ENCODE data around the gene ITPRIP.
A peak's percentile ranks its signal among the peaks of the same experiment; 100 is the strongest.

The ITPRIP gene, protein sequence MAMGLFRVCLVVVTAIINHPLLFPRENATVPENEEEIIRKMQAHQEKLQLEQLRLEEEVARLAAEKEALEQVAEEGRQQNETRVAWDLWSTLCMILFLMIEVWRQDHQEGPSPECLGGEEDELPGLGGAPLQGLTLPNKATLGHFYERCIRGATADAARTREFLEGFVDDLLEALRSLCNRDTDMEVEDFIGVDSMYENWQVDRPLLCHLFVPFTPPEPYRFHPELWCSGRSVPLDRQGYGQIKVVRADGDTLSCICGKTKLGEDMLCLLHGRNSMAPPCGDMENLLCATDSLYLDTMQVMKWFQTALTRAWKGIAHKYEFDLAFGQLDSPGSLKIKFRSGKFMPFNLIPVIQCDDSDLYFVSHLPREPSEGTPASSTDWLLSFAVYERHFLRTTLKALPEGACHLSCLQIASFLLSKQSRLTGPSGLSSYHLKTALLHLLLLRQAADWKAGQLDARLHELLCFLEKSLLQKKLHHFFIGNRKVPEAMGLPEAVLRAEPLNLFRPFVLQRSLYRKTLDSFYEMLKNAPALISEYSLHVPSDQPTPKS

GRCh38 chr10:104337985-104338735 lies at the start of gene ITPRIP:
ITPRIP (minus strand) TSS chr10:104338465; CDS start chr10:104316051, 22,414 bp downstream.
- peak; percentile 62 for DNase-seq (ENCODE audit: low read depth)

DNA sequence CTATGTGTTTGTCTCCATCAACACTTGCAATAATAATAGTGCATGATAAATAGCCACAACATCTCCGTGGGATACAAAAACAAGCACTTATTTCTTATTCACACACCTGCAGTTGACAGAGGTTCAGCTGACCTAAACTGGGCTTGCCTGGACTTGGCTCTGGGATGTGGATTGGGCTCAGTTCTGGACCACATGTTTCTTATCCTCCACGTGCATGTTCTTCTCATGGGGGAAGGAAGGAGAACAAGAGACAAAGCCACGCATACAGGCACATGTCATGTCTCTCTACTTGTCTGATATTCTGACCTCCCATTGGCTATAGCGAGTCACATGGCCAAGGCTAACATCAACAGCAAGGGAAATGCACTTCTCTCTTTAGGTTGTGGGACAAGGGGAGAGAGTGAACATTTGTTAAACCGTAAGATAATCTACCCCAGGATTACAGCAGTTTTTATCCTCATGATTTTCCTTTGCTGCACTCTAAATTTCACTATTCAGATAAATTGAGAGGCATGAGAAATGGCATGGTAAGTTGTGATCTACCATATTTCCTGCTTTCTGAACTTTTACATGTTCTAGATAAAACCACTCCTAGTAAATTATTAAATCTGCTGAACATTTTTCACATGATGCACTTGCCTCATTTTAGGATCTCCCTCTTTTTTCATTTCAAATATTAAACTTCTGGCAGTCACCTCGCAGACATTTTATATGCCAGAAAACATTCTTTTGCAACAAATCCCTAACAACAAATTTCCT lies 49.0 kb upstream of the ITPRIP start:
- no peak for DNase-seq (ENCODE audit: low read depth)

GRCh38 chr10:104380336-104380735 lies 42.1 kb upstream of the ITPRIP start:
- no peak for DNase-seq (ENCODE audit: low read depth)

DNA sequence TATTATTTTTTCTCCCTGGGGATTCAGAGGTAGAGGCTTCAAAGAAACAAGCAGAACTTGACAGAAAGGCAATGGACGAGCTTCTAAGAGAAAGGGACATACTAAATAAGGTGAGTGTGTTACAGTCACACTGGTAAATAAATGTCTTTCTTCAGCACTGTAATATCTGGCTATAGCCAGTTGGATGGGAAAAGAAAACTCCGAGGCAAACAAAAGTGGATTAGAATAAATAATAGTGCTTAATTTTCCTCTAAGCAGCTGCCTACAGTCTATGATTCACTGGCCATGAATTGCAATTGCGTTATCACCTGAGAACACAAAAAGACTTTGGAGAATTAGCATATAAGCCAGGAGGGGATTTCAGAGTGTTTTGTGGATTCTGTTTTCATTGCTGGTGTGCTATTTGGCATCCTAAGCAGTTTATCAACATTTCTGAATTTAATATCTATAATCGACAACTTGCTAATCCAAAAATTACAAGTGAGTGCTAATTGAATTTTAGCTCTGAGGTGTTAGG lies 38.6 kb upstream of the ITPRIP start:
- DNase-seq (ENCODE audit: low read depth) = no peak

- DNase-seq (ENCODE audit: low read depth) = no peak
Observed at GRCh38 chr10:104374591-104374990, 36.3 kb upstream of the ITPRIP start.

DNA sequence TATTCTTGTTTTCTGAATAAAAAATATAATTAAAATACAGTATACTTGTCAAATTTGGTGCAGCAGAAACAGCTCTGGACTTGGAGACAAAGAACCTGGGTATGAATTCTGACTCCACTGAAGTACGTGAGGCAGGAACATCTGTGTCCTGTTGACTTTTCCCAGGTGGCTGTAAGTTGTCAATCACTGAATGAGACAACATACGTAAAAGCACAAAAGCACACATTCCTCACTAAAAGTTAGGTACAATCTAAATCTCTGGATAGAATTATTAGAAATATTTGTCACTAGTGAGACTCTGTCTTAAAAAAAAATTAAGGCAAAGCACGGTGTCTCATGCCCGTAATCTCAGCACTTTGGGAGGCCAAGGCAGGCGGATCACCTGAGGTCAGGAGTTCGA lies 33.5 kb upstream of the ITPRIP start:
- DNase-seq (ENCODE audit: low read depth) = no peak

DNA sequence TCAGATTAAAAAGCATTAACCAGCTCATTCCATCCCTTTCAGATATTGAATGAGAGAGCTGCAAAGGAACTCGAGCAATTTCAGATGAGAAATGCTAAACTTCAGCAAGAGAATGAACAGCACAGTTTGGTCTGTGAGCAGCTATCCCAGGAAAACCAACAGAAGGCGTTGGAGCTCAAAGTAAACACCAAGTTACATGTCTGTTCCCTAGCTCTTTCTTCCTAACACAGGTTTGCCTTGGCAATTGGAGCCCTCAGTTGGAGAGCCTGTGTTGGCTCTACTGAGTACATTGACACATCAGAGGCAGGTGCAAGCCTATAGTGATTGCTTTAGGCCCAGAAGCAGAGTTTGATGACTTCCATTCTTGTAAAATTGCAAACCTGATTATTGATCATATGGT lies 30.1 kb upstream of the ITPRIP start:
- DNase-seq (ENCODE audit: low read depth) = no peak

DNA sequence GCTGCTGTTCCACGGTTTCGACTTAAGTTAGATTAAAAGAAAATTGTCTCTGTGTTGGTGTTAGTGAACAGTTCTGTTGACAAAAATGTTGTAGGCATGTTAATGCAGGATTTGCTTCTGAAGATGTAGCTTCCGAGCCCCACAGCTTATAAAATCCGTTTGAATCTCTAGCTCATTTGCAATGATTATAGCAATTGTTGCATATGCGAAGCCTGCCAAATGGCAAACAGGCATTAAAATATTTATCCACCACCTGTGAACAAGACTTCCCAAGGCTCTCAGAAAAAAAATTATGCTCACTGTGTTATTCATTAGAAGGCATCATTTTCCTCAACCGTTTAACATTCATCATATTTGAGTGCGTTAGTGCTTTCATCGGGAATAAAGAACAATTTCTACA lies 29.6 kb upstream of the ITPRIP start:
- no peak for DNase-seq (ENCODE audit: low read depth)

GRCh38 chr10:104359811-104360210 lies 21.5 kb upstream of the ITPRIP start:
- DNase-seq (ENCODE audit: low read depth) = no peak

GRCh38 chr10:104353325-104354048 lies 15.2 kb upstream of the ITPRIP start, which contains the start of gene CFAP58:
CFAP58 (plus strand) TSS chr10:104353833; CDS start chr10:104353898, 65 bp downstream.
- peak; percentile 85 for DNase-seq (ENCODE audit: low read depth)

DNA sequence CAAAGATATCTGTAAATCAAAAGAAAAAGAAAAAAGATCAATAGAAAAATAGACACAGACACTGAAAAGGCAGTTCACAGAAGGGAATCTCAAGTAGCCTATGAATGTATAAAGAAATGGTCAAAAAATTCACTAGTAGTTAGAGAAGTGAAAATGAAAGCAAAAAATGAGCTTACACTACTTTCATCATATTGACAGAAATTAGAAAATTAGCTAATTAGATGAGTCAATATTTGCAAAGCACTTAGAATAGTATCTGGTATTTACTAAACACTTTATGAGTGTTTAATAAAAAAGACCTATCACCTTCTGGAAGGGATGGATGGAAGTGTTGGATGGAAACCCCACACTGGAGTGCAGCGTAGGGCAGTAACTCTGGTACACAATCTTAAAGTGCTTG lies 13.7 kb upstream of the ITPRIP start:
- no peak for DNase-seq (ENCODE audit: low read depth)

- DNase-seq (ENCODE audit: low read depth) = no peak
Observed at GRCh38 chr10:104351061-104351702, 12.9 kb upstream of the ITPRIP start.

- no peak for DNase-seq (ENCODE audit: low read depth)
Observed at GRCh38 chr10:104350127-104350635, 11.9 kb upstream of the ITPRIP start.

DNA sequence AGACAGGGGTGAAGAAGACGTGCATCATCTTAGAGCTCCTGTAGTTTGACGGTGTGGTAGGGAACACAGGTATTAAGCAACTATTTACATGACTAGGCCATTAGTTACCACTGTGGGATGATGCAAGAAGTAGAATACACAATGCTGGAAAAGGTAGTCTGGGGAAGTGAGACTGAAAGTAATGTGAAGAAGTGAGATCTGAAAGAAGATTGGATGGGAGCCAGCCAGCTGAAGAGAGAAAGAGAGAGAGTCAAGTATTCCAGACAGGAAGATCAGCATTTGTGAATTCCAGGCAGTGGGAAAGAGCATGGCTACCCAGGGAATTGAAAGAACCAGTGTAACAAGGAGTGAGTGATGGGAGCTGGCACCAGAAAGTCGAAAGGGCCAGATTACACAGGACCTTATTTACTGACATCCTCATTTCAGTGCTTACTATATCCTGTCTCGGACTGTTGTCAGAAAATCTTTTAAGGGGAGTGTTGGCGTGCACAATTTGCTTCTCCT lies 11.4 kb upstream of the ITPRIP start:
- no peak for DNase-seq (ENCODE audit: low read depth)

- no peak for DNase-seq (ENCODE audit: low read depth)
Observed at GRCh38 chr10:104348601-104349000, 10.3 kb upstream of the ITPRIP start.

DNA sequence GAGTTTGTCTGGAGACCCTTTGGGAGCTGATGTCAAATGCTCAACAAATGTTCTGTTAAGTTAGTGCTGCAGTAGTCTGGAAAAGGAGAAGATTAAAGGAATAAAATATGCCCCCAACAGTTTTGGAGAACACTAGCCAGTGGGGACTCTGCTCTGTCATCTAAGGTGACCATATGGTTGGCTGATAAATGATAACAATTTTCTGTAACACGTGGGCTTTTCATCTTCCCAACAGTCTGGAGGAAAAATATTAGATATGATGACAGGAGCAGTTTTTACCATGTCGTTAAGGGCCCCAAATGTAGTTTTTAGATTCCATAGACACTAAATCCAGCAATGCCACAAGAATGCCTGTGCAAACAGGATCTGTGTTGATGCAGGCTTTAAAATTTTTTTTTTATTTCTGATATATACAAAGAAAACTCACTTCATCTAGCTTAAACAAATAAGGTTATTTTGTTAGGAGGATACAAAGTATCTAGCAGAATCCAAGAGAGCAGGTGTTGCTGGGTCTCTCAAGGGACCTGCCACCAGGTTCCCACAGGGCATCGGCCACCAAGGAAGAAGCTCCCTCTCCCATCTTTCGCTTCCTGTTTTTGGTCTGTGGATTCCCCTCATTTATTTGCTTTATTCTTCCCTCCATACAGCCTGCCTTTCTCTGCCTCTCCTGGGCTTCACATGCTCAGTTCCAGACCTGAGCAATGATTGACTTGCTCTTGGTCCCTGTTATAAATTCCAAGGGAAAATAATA lies 9.2 kb upstream of the ITPRIP start:
- DNase-seq (ENCODE audit: low read depth) = no peak

DNA sequence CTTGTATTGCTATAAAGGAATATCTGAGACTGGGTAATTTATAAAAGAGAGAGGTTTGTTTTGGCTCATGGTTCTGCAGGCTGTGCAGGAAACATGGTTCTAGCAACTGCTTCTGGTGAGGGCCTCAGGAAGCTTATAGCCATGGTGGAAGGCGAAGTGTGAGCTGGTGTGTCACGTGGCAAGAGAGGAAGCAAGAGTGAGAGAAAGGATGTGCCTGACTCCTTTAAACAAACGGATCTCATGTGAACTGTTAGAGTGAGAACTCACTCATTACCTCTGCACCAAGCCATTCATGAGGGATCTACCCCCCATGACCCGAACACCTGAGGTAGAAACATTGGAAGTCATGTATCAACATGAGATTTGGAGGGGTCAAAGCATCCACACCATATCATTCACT lies 7.7 kb upstream of the ITPRIP start:
- no peak for DNase-seq (ENCODE audit: low read depth)

GRCh38 chr10:104345515-104345914 lies 7.2 kb upstream of the ITPRIP start:
- DNase-seq (ENCODE audit: low read depth) = no peak

GRCh38 chr10:104344219-104344618 lies 6.0 kb upstream of the ITPRIP start:
- no peak for DNase-seq (ENCODE audit: low read depth)

Measured in T-helper 22 cell (primary cell).